ENCODE measurements around the gene AP3D1. TPM values are rescaled to one million over a fixed set of nuclear protein-coding genes. Genes with fewer than 3 reads are reported as not detected.
A peak's percentile ranks its signal among the peaks of the same experiment; 100 is the strongest.

Gene AP3D1
- total RNA-seq, 1 donor from 2014 or later: 162 TPM

GRCh38 chr19:2199215-2199614 lies 47.8 kb upstream of the AP3D1 start:
- no peaks in the 10 kb centered on the region for H3K9me3 Mint-ChIP-seq (ENCODE audit: unreplicated experiment)
- Histone ChIP-seq H3K4me2 (ENCODE audit: low read length) (no peak overlapping the region), H3K27me3 (ENCODE audit: insufficient read depth, low read length) (no peaks in the 10 kb centered on the region), H3K36me3 (ENCODE audit: insufficient read depth, low read length) (peaks cover 3% of the 10 kb centered on the region), H3K9me3 (ENCODE audit: insufficient read depth, low read depth, low read length) (no peaks in the 10 kb centered on the region), H3K4me3 (ENCODE audit: insufficient read depth, low read depth, low read length) (no peak overlapping the region), H3K27ac (ENCODE audit: low read depth, low read length) (no peak overlapping the region), H3K4me1 (ENCODE audit: insufficient read depth, low read length) (peaks cover 9% of the 10 kb centered on the region), H4K20me1 (ENCODE audit: insufficient read depth, low read length) (peaks cover 83% of the 10 kb centered on the region), H3K9ac (ENCODE audit: low read length) (no peak overlapping the region), H2AFZ (ENCODE audit: low read depth, low read length) (no peak overlapping the region), H3K79me2 (ENCODE audit: insufficient read depth, low read length) (peaks cover 86% of the 10 kb centered on the region)
- H3K27me3 Mint-ChIP-seq (ENCODE audit: low read depth, unreplicated experiment): no peaks in the 10 kb centered on the region
- DNase-seq (ENCODE audit: low read depth) (no peak), FAIRE-seq (no peak)
- H3K4me3 Mint-ChIP-seq (ENCODE audit: unreplicated experiment): peak overlapping the region; percentile 22
- TF ChIP-seq, protein P1, sequence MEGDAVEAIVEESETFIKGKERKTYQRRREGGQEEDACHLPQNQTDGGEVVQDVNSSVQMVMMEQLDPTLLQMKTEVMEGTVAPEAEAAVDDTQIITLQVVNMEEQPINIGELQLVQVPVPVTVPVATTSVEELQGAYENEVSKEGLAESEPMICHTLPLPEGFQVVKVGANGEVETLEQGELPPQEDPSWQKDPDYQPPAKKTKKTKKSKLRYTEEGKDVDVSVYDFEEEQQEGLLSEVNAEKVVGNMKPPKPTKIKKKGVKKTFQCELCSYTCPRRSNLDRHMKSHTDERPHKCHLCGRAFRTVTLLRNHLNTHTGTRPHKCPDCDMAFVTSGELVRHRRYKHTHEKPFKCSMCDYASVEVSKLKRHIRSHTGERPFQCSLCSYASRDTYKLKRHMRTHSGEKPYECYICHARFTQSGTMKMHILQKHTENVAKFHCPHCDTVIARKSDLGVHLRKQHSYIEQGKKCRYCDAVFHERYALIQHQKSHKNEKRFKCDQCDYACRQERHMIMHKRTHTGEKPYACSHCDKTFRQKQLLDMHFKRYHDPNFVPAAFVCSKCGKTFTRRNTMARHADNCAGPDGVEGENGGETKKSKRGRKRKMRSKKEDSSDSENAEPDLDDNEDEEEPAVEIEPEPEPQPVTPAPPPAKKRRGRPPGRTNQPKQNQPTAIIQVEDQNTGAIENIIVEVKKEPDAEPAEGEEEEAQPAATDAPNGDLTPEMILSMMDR (IDR thresholded peaks at IDR 0.05; ENCODE audit: insufficient read depth, low read depth, low read length): no peak
- TF ChIP-seq EZH2 (IDR thresholded peaks at IDR 0.05; ENCODE audit: insufficient read depth, low read length): no peak
- H3K27ac Mint-ChIP-seq (ENCODE audit: unreplicated experiment): no peak overlapping the region
- no peaks in the 10 kb centered on the region for H3K4me1 Mint-ChIP-seq (ENCODE audit: low read depth, unreplicated experiment)
- H3K36me3 Mint-ChIP-seq (ENCODE audit: low read depth, unreplicated experiment): peaks cover 14% of the 10 kb centered on the region

DNA sequence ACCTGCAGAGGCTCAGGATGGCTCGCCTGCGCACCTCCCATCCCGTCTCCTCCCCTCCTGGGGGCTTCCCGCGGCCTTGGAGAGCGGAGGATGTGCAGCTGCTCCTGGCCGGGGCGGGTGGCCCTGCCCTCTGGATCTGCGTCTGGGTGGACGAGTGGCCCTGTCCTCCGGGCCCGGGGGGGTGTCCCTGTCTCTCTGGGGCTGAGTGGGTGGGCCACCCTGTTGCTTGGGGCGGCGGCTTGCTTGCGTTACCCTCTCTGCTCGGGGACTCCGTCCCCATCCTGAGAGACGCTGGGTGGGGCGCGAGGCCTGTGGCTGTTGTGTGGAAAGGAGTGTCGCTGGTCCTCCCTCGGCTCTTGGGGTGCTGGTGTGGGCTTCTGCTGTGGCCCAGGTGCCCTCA lies 47.0 kb upstream of the AP3D1 start:
- no peak overlapping the region for H3K4me2 ChIP-seq (ENCODE audit: low read length)
- FAIRE-seq (no peak), DNase-seq (ENCODE audit: low read depth) (no peak)
- peaks cover 81% of the 10 kb centered on the region for H3K79me2 ChIP-seq (ENCODE audit: insufficient read depth, low read length)
- no peak overlapping the region for H2AFZ ChIP-seq (ENCODE audit: low read depth, low read length)
- no peak overlapping the region for H3K27ac ChIP-seq (ENCODE audit: low read depth, low read length)
- Mint-ChIP-seq H3K9me3 (ENCODE audit: unreplicated experiment) (no peaks in the 10 kb centered on the region), H3K4me3 (ENCODE audit: unreplicated experiment) (no peak overlapping the region), H3K4me1 (ENCODE audit: low read depth, unreplicated experiment) (no peaks in the 10 kb centered on the region), H3K27me3 (ENCODE audit: low read depth, unreplicated experiment) (no peaks in the 10 kb centered on the region), H3K27ac (ENCODE audit: unreplicated experiment) (peak overlapping the region; percentile 34), H3K36me3 (ENCODE audit: low read depth, unreplicated experiment) (peaks cover 15% of the 10 kb centered on the region)
- no peaks in the 10 kb centered on the region for H3K9me3 ChIP-seq (ENCODE audit: insufficient read depth, low read depth, low read length)
- H3K4me1 ChIP-seq (ENCODE audit: insufficient read depth, low read length): peaks cover 9% of the 10 kb centered on the region
- TF ChIP-seq, protein P1 (IDR thresholded peaks at IDR 0.05; ENCODE audit: insufficient read depth, low read depth, low read length): no peak
- no peak for TF ChIP-seq EZH2 (IDR thresholded peaks at IDR 0.05; ENCODE audit: insufficient read depth, low read length)
- H3K4me3 ChIP-seq (ENCODE audit: insufficient read depth, low read depth, low read length): no peak overlapping the region
- H3K27me3 ChIP-seq (ENCODE audit: insufficient read depth, low read length): no peaks in the 10 kb centered on the region
- peaks cover 4% of the 10 kb centered on the region for H3K36me3 ChIP-seq (ENCODE audit: insufficient read depth, low read length)
- no peak overlapping the region for H3K9ac ChIP-seq (ENCODE audit: low read length)
- H4K20me1 ChIP-seq (ENCODE audit: insufficient read depth, low read length): peaks cover 74% of the 10 kb centered on the region

GRCh38 chr19:2197270-2197669 lies 45.9 kb upstream of the AP3D1 start:
- no peak overlapping the region for H3K9ac ChIP-seq (ENCODE audit: low read length)
- Mint-ChIP-seq H3K4me3 (ENCODE audit: unreplicated experiment) (no peak overlapping the region), H3K27ac (ENCODE audit: unreplicated experiment) (no peak overlapping the region), H3K4me1 (ENCODE audit: low read depth, unreplicated experiment) (no peaks in the 10 kb centered on the region), H3K9me3 (ENCODE audit: unreplicated experiment) (no peaks in the 10 kb centered on the region), H3K36me3 (ENCODE audit: low read depth, unreplicated experiment) (peaks cover 17% of the 10 kb centered on the region), H3K27me3 (ENCODE audit: low read depth, unreplicated experiment) (no peaks in the 10 kb centered on the region)
- H4K20me1 ChIP-seq (ENCODE audit: insufficient read depth, low read length): peaks cover 70% of the 10 kb centered on the region
- DNase-seq (ENCODE audit: low read depth): no peak
- TF ChIP-seq EZH2 (IDR thresholded peaks at IDR 0.05; ENCODE audit: insufficient read depth, low read length): no peak
- TF ChIP-seq, protein P1 (IDR thresholded peaks at IDR 0.05; ENCODE audit: insufficient read depth, low read depth, low read length): no peak
- no peak overlapping the region for H2AFZ ChIP-seq (ENCODE audit: low read depth, low read length)
- peaks cover 3% of the 10 kb centered on the region for H3K36me3 ChIP-seq (ENCODE audit: insufficient read depth, low read length)
- no peak overlapping the region for H3K4me2 ChIP-seq (ENCODE audit: low read length)
- peaks cover 9% of the 10 kb centered on the region for H3K4me1 ChIP-seq (ENCODE audit: insufficient read depth, low read length)
- no peaks in the 10 kb centered on the region for H3K9me3 ChIP-seq (ENCODE audit: insufficient read depth, low read depth, low read length)
- no peak overlapping the region for H3K4me3 ChIP-seq (ENCODE audit: insufficient read depth, low read depth, low read length)
- H3K79me2 ChIP-seq (ENCODE audit: insufficient read depth, low read length): peaks cover 85% of the 10 kb centered on the region
- H3K27me3 ChIP-seq (ENCODE audit: insufficient read depth, low read length): no peaks in the 10 kb centered on the region
- no peak for FAIRE-seq
- H3K27ac ChIP-seq (ENCODE audit: low read depth, low read length): no peak overlapping the region

All from astrocyte (in vitro differentiated cells and primary cell).